ENCODE results near the gene GAL3ST2.
A peak's percentile ranks its signal among the peaks of the same experiment; 100 is the strongest.
"Not testable (repeated sequence)": the region's sequence is repeated elsewhere in the genome, so short reads cannot be mapped to it uniquely, and the experiment has no call there.

The GAL3ST2 gene

GRCh38 chr2:241795021-241795999, 18.7 kb downstream of the GAL3ST2 start:
- no peak for DNase-seq (ENCODE audit: low read depth)

DNA sequence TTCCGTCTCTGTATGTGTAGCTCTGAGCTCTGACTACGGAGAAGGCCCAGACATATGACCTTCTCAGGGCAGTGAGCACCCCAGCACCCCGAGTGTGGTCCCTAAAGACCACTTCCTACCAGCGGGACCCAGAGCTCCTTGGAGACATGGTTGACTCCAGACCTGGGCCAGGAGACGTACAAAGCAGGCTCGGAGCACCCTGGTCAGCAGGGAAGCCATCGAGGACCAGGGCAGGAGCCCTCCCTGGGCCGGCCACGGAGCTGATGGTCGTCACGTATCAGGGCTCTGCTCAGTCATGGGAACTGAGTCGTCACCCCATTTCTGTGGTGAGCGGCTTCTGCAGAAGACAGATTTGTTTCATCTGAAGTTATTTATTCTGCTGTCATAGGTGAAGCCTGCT, 19.6 kb downstream of the GAL3ST2 start:
- no peak for DNase-seq (ENCODE audit: low read depth)

- no peak for DNase-seq (ENCODE audit: low read depth)
Observed at GRCh38 chr2:241796610-241797138, 20.1 kb downstream of the GAL3ST2 start.

- DNase-seq (ENCODE audit: low read depth): no peak
Observed at GRCh38 chr2:241797441-241798080, 20.9 kb downstream of the GAL3ST2 start.

GRCh38 chr2:241798081-241798630, 21.5 kb downstream of the GAL3ST2 start:
- DNase-seq (ENCODE audit: low read depth): no peak

DNA sequence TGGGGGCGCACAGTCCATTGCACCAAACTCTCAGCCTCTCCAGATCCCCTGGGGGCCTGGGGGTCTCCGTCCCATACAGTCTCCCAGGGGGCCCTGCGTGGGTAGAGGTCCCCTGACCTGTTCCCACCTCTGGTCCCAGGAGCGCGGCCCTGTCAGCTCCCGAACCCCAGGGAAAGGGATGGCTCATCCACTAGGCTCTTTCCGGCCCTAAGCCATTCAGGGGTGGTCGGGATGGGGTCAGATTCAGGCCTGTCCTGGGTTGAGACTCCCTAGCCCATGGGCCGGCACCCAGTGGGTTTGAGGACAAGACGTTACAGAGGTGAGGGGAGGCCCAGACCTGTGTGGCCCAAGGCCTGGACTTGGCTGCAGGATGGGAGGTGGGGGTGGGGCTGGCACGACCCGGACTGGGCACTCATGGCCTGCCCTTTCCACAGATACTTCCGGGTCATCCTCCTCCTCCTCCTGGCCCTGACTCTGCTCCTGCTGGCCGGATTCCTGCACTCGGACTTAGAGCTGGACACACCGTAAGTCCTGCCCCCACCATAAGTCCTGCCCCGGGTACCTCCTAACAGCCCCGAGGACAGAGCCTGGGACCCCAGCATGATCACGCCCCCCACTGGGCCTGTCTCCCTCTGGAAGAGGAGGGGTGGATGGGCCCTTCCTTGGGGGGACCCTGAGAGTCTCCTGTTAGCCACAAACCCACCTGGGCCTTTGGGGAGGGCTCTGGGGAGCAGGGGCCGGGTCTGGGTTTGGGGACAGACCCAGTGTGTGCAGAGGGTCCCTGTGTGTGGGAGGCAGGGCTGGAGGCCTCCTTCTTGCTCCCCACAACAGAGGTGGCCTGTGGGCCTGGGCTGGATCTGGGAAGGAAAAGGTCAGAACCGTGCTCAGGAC, 22.3 kb downstream of the GAL3ST2 start:
- DNase-seq (ENCODE audit: low read depth): no peak

DNA sequence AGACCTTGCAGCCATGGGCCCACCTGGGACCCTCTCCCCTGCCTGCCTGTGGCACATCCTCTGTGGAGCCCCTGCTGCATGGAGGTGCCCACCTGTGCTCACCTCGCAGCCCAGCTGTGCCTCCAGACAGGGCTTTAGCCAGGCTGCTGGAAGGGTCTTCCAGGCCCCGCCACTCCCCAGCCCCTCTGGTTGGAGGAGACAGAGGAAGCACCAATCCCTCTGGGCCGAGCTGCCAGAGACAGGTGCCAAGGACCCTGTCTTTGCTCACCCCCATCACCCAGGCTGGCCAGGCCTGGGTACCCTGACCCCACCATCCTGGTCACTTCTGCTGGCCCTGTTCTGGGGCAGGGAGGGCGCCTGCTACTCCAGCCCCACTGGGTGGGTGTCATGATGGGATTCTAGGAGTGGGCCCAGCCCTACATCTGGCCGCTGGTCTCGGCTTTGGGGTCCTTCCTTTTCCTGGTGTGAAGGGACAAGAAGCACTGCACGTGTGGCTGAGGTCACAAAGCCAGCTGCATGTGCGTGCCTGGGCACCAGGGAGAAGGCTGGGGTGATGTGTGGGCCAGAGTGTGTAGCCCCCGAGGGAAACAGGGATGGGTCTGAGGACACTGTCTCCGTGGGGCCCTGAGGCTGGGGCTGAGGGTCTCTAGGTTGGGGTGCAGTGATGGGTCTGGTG, 23.0 kb downstream of the GAL3ST2 start:
- DNase-seq (ENCODE audit: low read depth): no peak

- DNase-seq (ENCODE audit: low read depth): not testable (repeated sequence)
Observed at GRCh38 chr2:241800198-241800903, 23.7 kb downstream of the GAL3ST2 start.

DNA sequence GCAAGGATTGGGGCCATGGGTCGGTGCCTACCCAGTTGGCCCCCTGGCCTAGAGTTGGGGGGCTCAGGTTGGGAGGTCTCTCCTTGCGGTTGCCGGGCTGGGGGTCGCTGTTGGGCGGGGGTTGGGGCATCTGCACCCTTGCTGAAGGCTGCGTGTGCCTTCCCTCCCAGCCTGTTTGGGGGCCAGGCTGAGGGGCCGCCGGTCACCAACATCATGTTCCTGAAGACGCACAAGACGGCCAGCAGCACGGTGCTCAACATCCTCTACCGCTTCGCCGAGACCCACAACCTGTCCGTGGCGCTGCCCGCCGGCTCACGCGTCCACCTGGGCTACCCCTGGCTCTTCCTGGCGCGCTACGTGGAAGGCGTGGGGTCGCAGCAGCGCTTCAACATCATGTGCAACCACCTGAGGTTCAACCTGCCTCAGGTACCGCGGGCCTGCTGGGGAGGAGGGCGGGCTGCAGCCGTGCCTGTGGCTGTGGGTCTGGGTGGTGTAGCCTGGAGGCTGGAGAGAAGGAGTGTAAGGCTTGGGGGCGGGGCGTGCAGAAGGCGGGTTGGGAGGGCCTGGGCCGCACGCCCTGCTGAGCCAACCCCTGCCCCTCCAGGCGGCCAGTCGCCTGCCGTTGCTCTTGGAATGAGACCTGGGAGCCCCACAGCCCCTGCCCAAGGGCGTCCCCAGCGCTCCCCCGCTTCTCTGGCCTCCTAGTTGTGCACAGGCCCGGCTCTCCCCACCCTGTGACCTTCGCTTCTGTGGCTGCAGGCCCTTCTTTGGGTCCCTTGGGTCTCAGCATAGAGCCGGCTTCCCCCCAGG, 25.2 kb downstream of the GAL3ST2 start:
- no peak for DNase-seq (ENCODE audit: low read depth)

- no peak for DNase-seq (ENCODE audit: low read depth)
Observed at GRCh38 chr2:241802421-241803318, 26.0 kb downstream of the GAL3ST2 start.

GRCh38 chr2:241803387-241804325, 27.0 kb downstream of the GAL3ST2 start:
- peak; percentile 75 for DNase-seq (ENCODE audit: low read depth)

GRCh38 chr2:241804326-241805229, 28.0 kb downstream of the GAL3ST2 start:
- DNase-seq (ENCODE audit: low read depth): peak; percentile 47

DNA sequence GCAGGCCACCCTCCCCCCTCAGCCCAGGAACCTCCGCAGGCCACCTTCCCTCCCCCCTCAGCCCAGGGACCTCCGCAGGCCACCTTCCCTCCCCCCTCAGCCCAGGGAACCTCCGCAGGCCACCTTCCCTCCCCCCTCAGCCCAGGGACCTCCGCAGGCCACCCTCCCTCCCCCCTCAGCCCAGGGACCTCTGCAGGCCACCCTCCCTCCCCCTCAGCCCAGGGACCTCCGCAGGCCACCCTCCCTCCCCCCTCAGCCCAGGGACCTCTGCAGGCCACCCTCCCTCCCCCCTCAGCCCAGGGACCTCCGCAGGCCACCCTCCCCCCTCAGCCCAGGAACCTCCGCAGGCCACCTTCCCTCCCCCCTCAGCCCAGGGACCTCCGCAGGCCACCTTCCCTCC, 29.6 kb downstream of the GAL3ST2 start:
- DNase-seq (ENCODE audit: low read depth): not testable (repeated sequence)

DNA sequence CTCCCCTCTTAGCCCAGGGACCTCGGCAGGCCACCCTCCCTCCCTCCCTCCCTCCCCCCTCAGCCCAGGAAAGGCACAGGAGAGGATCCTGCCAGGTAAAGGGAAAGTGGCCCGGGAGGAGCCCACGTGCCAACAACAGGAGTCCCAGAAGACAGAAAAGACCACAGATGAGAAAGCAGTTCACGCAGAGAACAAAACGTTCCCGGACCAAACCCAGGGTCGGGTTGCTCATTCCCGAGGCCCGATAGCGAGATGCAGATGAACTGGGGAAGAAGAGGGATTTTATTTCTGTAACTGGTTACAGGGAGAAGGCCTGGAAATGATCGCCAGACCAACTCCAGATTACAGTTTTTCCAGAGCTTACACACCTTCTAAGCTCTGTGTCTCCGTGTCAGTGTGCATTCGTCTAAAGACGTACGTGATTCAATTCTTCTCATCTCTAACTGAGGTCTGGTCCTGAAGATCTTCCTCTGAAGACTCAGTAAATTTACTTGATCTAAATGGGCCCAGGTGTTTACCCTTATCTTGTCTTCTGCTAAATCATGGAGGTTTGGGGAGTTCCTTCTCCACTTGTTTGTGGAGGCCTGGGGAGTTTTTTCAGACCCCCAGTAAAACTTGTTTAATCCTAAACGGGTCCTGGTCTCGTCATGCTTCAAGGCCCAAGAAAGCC, 31.6 kb downstream of the GAL3ST2 start:
- DNase-seq (ENCODE audit: low read depth): no peak

- DNase-seq (ENCODE audit: low read depth): no peak
Observed at GRCh38 chr2:241808721-241809382, 32.2 kb downstream of the GAL3ST2 start, which contains the start of gene NEU4. NEU4 (plus strand) TSS chr2:241809193; CDS start chr2:241814485, 5,292 bp downstream.
